Stimulated activated CD4-positive, alpha-beta T cell treated with anti-CD3 and anti-CD28 coated beads, Interleukin-1b, Interleukin-23, amount 100 ng/mL, for 4 hours (primary cell): ENCODE data around the gene PAF1.
A peak's percentile ranks its signal among the peaks of the same experiment; 100 is the strongest.

ENCODE experiments used
- DNase-seq, 2 donors: peaks; one replicate each; pipeline ENCODE4 v3.0.0-alpha.2; 2020; ENCODE audit warnings: low read depth in 2 of 2

The PAF1 gene

GRCh38 chr19:39405958-39406655, 15.2 kb upstream of the PAF1 start:
- peak; percentile 83 to 85 for DNase-seq

GRCh38 chr19:39405261-39405957, 14.5 kb upstream of the PAF1 start:
- no peak for DNase-seq

GRCh38 chr19:39403331-39404312, 12.7 kb upstream of the PAF1 start:
- DNase-seq, result peak; percentile 86 to 96

- peak; percentile 69 to 78 for DNase-seq
Observed at GRCh38 chr19:39402346-39403300, 11.7 kb upstream of the PAF1 start.

GRCh38 chr19:39401549-39402345, 10.8 kb upstream of the PAF1 start:
- DNase-seq, result peak; percentile 55 to 59

DNA sequence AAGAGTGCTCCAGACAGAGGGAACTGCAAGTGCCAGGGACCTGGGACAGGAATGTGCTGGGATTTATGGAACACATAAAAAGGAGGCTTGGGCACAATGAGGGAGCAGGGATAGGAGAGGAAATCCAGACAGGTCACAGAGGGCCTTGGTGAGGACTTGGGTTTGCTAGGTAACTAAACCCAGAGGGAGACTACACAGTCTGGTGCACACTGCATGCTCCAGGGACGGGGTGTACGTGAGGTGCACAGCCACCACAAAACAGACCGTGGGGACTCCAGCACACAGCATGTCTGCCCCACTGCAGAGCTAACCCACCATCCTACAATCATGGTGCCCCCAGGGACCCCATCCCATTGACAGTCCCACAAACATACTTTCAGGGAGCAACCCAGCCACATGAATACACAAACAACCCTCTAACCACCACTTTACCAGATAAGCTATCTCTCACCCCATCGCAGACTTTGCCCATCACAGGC, 10.2 kb upstream of the PAF1 start:
- no peak for DNase-seq

DNA sequence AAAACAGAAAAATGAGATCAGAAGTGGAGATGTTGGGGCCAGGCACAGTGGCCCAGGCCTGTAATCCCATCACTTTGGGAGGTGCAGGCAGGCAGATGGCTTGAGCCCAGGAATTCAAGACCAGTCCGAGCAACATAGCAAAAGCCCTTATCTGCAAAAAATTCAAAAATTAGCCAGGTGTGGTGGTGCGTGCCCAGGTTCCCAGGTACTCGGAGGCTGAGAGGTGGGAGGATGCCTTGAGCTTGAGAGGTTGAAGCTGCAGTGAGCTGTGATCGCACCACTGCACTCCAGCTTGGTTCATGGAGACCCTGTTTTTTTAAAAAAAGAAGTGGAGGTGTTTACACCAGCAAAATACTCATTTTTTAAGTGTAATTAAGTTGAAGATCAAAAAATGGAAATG, 9.2 kb upstream of the PAF1 start:
- DNase-seq, result no peak

DNA sequence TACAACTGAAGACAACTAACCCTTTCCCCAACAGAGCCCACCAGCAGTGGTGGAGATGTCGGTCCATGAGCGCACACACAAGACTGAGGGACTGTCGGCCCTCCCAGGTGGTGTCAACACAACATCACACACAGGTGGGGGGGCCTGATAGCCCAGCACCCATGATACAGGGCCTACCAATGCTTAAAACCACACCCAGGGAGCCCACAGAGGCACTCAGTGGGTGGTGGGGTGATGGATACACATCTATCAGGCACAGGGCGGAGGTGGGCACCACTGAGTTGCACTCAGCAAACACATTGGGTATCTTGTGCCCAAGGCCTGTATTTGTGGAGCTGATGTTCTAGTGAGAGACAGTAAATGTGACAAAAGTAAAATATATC, 8.8 kb upstream of the PAF1 start:
- no peak for DNase-seq

- peak in 1 of 2 donors; percentile 37 for DNase-seq
Observed at GRCh38 chr19:39398297-39398864, 7.5 kb upstream of the PAF1 start.

GRCh38 chr19:39397360-39398296, 6.7 kb upstream of the PAF1 start:
- peak; percentile 96 for DNase-seq

DNA sequence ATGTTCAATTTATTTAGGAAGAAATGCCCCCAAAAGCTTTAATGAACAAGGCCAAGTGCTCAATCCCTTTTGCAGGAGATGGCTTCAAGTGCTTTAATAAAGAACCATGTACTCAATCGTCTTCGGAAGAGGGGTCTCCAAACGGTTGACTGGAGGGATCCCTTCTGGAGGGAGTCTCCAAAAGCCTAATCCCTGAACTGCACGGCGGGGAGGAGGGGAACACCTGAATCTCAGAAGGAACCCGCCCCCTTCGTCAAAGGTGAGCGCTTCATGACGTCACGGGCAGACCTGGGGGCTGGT, 505 bp downstream of the PAF1 start:
- DNase-seq, result peak in 1 of 2 donors; percentile 66

- no peak for DNase-seq
Observed at GRCh38 chr19:39389631-39390414, 1.1 kb downstream of the PAF1 start.

GRCh38 chr19:39388657-39389056, 2.2 kb downstream of the PAF1 start:
- DNase-seq, result no peak

- no peak for DNase-seq
Observed at GRCh38 chr19:39386557-39386956, 4.3 kb downstream of the PAF1 start.

GRCh38 chr19:39385629-39386411, 5.1 kb downstream of the PAF1 start:
- no peak for DNase-seq

DNA sequence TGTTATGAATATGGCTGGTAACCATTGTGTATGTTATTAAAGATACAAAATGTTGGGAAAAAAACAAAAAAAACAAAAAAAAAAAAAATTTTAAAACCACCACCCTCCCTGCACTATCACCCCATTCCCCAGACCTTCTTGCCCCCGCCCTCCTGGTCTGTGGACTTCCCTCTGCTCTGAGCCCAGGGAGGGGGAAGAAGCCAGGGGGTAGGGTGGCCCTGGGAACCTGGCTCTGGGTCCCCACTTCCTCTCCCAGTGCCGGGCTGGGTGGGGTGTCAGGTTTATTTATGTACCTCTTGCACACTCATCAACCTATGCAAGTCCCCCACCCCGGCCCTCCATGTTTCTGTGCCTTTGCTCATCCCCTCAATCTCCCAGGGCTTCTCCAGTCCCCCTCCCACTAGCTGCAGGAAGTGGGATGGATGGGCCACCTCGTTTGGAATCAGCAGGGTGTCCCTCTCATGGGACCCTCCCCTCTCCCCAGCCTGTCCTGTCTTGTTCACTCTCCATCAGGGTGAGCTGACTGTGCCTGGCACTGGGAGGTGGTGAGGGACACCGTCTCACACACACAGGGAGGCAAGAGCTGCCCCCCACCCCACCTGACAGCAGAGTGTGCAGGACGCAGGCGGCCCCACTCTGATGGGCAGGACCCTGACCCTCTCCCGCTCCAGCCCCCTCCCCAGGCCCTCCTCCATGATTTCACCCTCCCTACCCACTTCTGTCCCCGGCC, 5.9 kb downstream of the PAF1 start:
- no peak for DNase-seq
